ENCODE measurements around the gene ANTXR2.
"Not testable (repeated sequence)": the region's sequence is repeated elsewhere in the genome, so short reads cannot be mapped to it uniquely, and the experiment has no call there.

Gene ANTXR2

GRCh38 chr4:79905212-79905611 lies 167.8 kb downstream of the ANTXR2 start:
- H3K4me3 ChIP-seq (replicated peaks in 1 of 2; ENCODE audit: low read depth in 2 of 2, low read length in 2 of 2), result no peak overlapping the region
- no peak for DNase-seq (ENCODE audit: low read depth in 2 of 2)
- no peak for TF ChIP-seq CTCF (IDR thresholded peaks at IDR 0.05; ENCODE audit: low read depth, low read length)

GRCh38 chr4:79904331-79904730 lies 168.7 kb downstream of the ANTXR2 start:
- DNase-seq (ENCODE audit: low read depth in 2 of 2), result no peak
- H3K4me3 ChIP-seq (replicated peaks in 1 of 2; ENCODE audit: low read depth in 2 of 2, low read length in 2 of 2), result no peak overlapping the region
- TF ChIP-seq CTCF (IDR thresholded peaks at IDR 0.05; ENCODE audit: low read depth, low read length), result no peak

- H3K4me3 ChIP-seq (replicated peaks in 1 of 2; ENCODE audit: low read depth in 2 of 2, low read length in 2 of 2), result no peak overlapping the region
- TF ChIP-seq CTCF (IDR thresholded peaks at IDR 0.05; ENCODE audit: low read depth, low read length), result no peak
- no peak for DNase-seq (ENCODE audit: low read depth in 2 of 2)
Observed at GRCh38 chr4:79900182-79900581, 172.8 kb downstream of the ANTXR2 start.

- no peak overlapping the region for H3K4me3 ChIP-seq (replicated peaks in 1 of 2; ENCODE audit: low read depth in 2 of 2, low read length in 2 of 2)
- DNase-seq (ENCODE audit: low read depth in 2 of 2), result no peak
- no peak for TF ChIP-seq CTCF (IDR thresholded peaks at IDR 0.05; ENCODE audit: low read depth, low read length)
Observed at GRCh38 chr4:79899481-79899880, 173.5 kb downstream of the ANTXR2 start.

- TF ChIP-seq CTCF (IDR thresholded peaks at IDR 0.05; ENCODE audit: low read depth, low read length), result no peak
- no peak overlapping the region for H3K4me3 ChIP-seq (replicated peaks in 1 of 2; ENCODE audit: low read depth in 2 of 2, low read length in 2 of 2)
- no peak for DNase-seq (ENCODE audit: low read depth in 2 of 2)
Observed at GRCh38 chr4:79898055-79898454, 175.0 kb downstream of the ANTXR2 start.

GRCh38 chr4:79897174-79897573 lies 175.9 kb downstream of the ANTXR2 start:
- no peak overlapping the region for H3K4me3 ChIP-seq (replicated peaks in 1 of 2; ENCODE audit: low read depth in 2 of 2, low read length in 2 of 2)
- no peak for TF ChIP-seq CTCF (IDR thresholded peaks at IDR 0.05; ENCODE audit: low read depth, low read length)
- DNase-seq (ENCODE audit: low read depth in 2 of 2), result no peak

GRCh38 chr4:79893456-79893855 lies 179.6 kb downstream of the ANTXR2 start:
- TF ChIP-seq CTCF (IDR thresholded peaks at IDR 0.05; ENCODE audit: low read depth, low read length), result no peak
- peak in 1 of 2 donors; percentile 26 for DNase-seq (ENCODE audit: low read depth in 2 of 2)
- H3K4me3 ChIP-seq (replicated peaks in 1 of 2; ENCODE audit: low read depth in 2 of 2, low read length in 2 of 2), result no peak overlapping the region

- H3K4me3 ChIP-seq (replicated peaks in 1 of 2; ENCODE audit: low read depth in 2 of 2, low read length in 2 of 2); DNase-seq (ENCODE audit: low read depth in 2 of 2): not testable (repeated sequence)
Observed at GRCh38 chr4:79889026-79889425, 184.0 kb downstream of the ANTXR2 start.

Measured in cardiac fibroblast (primary cell).